Progenitor cell of endocrine pancreas (in vitro differentiated cells): ENCODE data around the gene DBP. TPM values are rescaled to one million over a fixed set of nuclear protein-coding genes. Genes with fewer than 3 reads are reported as not detected.

Experiments
- DNase-seq: peaks from one replicate; pipeline ENCODE4 v3.0.0; 2021; ENCODE audit warnings: low spot score; ENCODE audit not compliant: unreplicated experiment
- H3K27ac Mint-ChIP-seq: 2 replicates; pipeline ENCODE4 v1.8.0; 2021; ENCODE audit warnings: mild to moderate bottlenecking, moderate library complexity, mixed read lengths
- H3K27me3 Mint-ChIP-seq: 2 replicates; pipeline ENCODE4 v1.8.0; 2021; ENCODE audit warnings: mixed read lengths
- H3K36me3 Mint-ChIP-seq: 2 replicates; pipeline ENCODE4 v1.8.0; 2022; ENCODE audit warnings: mixed read lengths; ENCODE audit not compliant: insufficient read depth
- H3K4me1 Mint-ChIP-seq: 2 replicates; pipeline ENCODE4 v1.8.0; 2021; ENCODE audit warnings: low read depth, mixed read lengths
- H3K4me3 Mint-ChIP-seq: 2 replicates; pipeline ENCODE4 v1.8.0; 2021; ENCODE audit warnings: low read depth, mild to moderate bottlenecking, moderate library complexity, mixed read lengths
- H3K9me3 Mint-ChIP-seq: 2 replicates; pipeline ENCODE4 v1.8.0; 2021; ENCODE audit warnings: low read depth, mixed read lengths
- CTCF ChIP-seq: fragments of 200-600 bp; sonication (generic); IDR thresholded peaks from one replicate; pipeline ENCODE4 v1.5.0; 2021; ENCODE audit warnings: antibody characterized with exemption, mild to moderate bottlenecking; ENCODE audit not compliant: unreplicated experiment
- total RNA-seq: library from RNA; stranded (reverse); gene quantifications from 2 replicates; pipeline ENCODE4 v1.2.1, GENCODE V29; 2021

DBP gene
- total RNA-seq, 1 donor from 2014 or later = 5.3 TPM

GRCh38 chr19:48627865-48628314 is 9.3 kb downstream of the DBP start:
- H3K9me3 Mint-ChIP-seq = no peaks in the 10 kb centered on the region
- no peak for DNase-seq
- H3K36me3 Mint-ChIP-seq = peaks cover 4% of the 10 kb centered on the region
- no peaks in the 10 kb centered on the region for H3K27me3 Mint-ChIP-seq
- no peak overlapping the region for H3K4me3 Mint-ChIP-seq
- peaks cover 25% of the 10 kb centered on the region for H3K4me1 Mint-ChIP-seq
- TF ChIP-seq CTCF = no peak
- H3K27ac Mint-ChIP-seq = no peak overlapping the region

- H3K27ac Mint-ChIP-seq = no peak overlapping the region
- H3K4me3 Mint-ChIP-seq = peak overlapping the region; percentile 47
- no peaks in the 10 kb centered on the region for H3K9me3 Mint-ChIP-seq
- DNase-seq = no peak
- H3K4me1 Mint-ChIP-seq = peaks cover 23% of the 10 kb centered on the region
- peaks cover 4% of the 10 kb centered on the region for H3K36me3 Mint-ChIP-seq
- H3K27me3 Mint-ChIP-seq = no peaks in the 10 kb centered on the region
- no peak for TF ChIP-seq CTCF
Measured at GRCh38 chr19:48627201-48627864, 9.8 kb downstream of the DBP start.

- no peak for TF ChIP-seq CTCF
- no peaks in the 10 kb centered on the region for H3K27me3 Mint-ChIP-seq
- H3K27ac Mint-ChIP-seq = no peak overlapping the region
Measured at GRCh38 chr19:48625891-48626327, 11.3 kb downstream of the DBP start.

GRCh38 chr19:48624791-48625723 is 12.1 kb downstream of the DBP start:
- Mint-ChIP-seq H3K36me3 (peaks cover 3% of the 10 kb centered on the region), H3K4me3 (peak overlapping the region; percentile 77)

More at GRCh38 chr19:48625891-48626327, 11.3 kb downstream of the DBP start:
- H3K4me1 Mint-ChIP-seq = peaks cover 25% of the 10 kb centered on the region
- H3K9me3 Mint-ChIP-seq = no peaks in the 10 kb centered on the region
- peak overlapping the region; percentile 77 for H3K4me3 Mint-ChIP-seq
- no peak for DNase-seq
- peaks cover 4% of the 10 kb centered on the region for H3K36me3 Mint-ChIP-seq

More at GRCh38 chr19:48624791-48625723, 12.1 kb downstream of the DBP start:
- Mint-ChIP-seq H3K27ac (peak overlapping the region; percentile 94), H3K27me3 (no peaks in the 10 kb centered on the region), H3K9me3 (no peaks in the 10 kb centered on the region), H3K4me1 (peaks cover 22% of the 10 kb centered on the region)
- DNase-seq = no peak
- no peak for TF ChIP-seq CTCF
